CD4-positive, alpha-beta T cell (primary cell): Measurements from ENCODE around the gene MAJIN. TPM values are rescaled to one million over a fixed set of nuclear protein-coding genes. Genes with fewer than 3 reads are reported as not detected.
A peak's percentile ranks its signal among the peaks of the same experiment; 100 is the strongest.

ENCODE experiments used
- ATAC-seq: fragments of 200-7000 bp; cut with Tn5 transposase; one replicate; pipeline ENCODE4 v1.10.0; 2022; ENCODE audit warnings: mild to moderate bottlenecking; ENCODE audit not compliant: poor library complexity
- CTCF ChIA-PET: fragments of 350-600 bp; sonication (Branson Sonifier 250); formaldehyde crosslinking; loops from one replicate; lab custom pipeline; 2021; ENCODE audit warnings: antibody characterized with exemption, inconsistent platforms; lab: Charles Lee
- POLR2A ChIA-PET: fragments of 350-600 bp; sonication (Branson Sonifier 250); formaldehyde crosslinking; loops from one replicate; lab custom pipeline; 2021; ENCODE audit warnings: antibody characterized with exemption, inconsistent platforms; lab: Charles Lee
- DNase-seq, 14 experiments: peaks; one replicate each; pipeline ENCODE4 v3.0.0-alpha.2; 2013 to 2020; ENCODE audit warnings: mixed read lengths in 2 of 14
- H3K27ac ChIP-seq, 2 donors: one replicate each; pipeline versions ENCODE4 v1.5.1 to v1.7.0; 2013; ENCODE audit warnings: low read length in 2 of 2, low read depth in 1 of 2, mild to moderate bottlenecking in 1 of 2
- H3K27me3 ChIP-seq, 2 experiments: 1 replicate in 1 of 2; 2 replicates in 1 of 2; pipeline versions ENCODE4 v1.6.1 to v1.7.0; 2013; ENCODE audit warnings: low read length in 2 of 2, control low read depth in 1 of 2, mild to moderate bottlenecking in 1 of 2, moderate library complexity in 1 of 2; ENCODE audit not compliant: insufficient read depth in 2 of 2, control insufficient read depth in 1 of 2
- H3K36me3 ChIP-seq: one replicate; pipeline ENCODE4 v1.6.1; 2013; ENCODE audit warnings: low read length, control low read depth; ENCODE audit not compliant: insufficient read depth
- H3K4me1 ChIP-seq: one replicate; pipeline ENCODE4 v1.6.1; 2013; ENCODE audit warnings: low read length, control low read depth; ENCODE audit not compliant: insufficient read depth
- H3K4me3 ChIP-seq: one replicate; pipeline ENCODE4 v1.5.1; 2013; ENCODE audit warnings: mild to moderate bottlenecking, low read length, moderate library complexity
- H3K9me3 ChIP-seq, 2 experiments: 1 replicate in 1 of 2; 2 replicates in 1 of 2; pipeline versions ENCODE4 v1.6.1 to v1.7.0; 2013; ENCODE audit warnings: low read length in 2 of 2, mild to moderate bottlenecking in 2 of 2, control low read depth in 1 of 2, moderate library complexity in 1 of 2; ENCODE audit not compliant: control insufficient read depth in 1 of 2, insufficient read depth in 1 of 2
- H3K27ac Mint-ChIP-seq: one replicate; pipeline ENCODE4 v1.8.0; 2020; ENCODE audit warnings: mixed read lengths
- H3K27me3 Mint-ChIP-seq: one replicate; pipeline ENCODE4 v1.8.0; 2021; ENCODE audit warnings: mixed read lengths
- H3K36me3 Mint-ChIP-seq: one replicate; pipeline ENCODE4 v1.8.0; 2021; ENCODE audit warnings: low read depth, mixed read lengths
- H3K4me1 Mint-ChIP-seq: one replicate; pipeline ENCODE4 v1.8.0; 2021; ENCODE audit warnings: low read depth, mixed read lengths
- H3K4me3 Mint-ChIP-seq: one replicate; pipeline ENCODE4 v1.8.0; 2020; ENCODE audit warnings: mild to moderate bottlenecking, mixed read lengths
- H3K9me3 Mint-ChIP-seq: one replicate; pipeline ENCODE4 v1.8.0; 2020; ENCODE audit warnings: mixed read lengths
- intact Hi-C, 2 experiments: fragments of 100-400 bp; cut with DNase I in 1 of 2; cut with micrococcal nuclease in 1 of 2; formaldehyde crosslinking; loops; one replicate each; pipeline versions ENCODE4 v1.15.1 to v1.9.0; 2023 to 2025; cut with DNase I, micrococcal nuclease
- total RNA-seq, 174 experiments: library from RNA in 2 of 174; stranded (reverse) in 2 of 174; gene quantifications; one replicate each; pipeline ENCODE4 v1.2.3 and lab custom pipeline; 2021 to 2026
- TF ChIP-seq, protein P1 (sequence below): fragments of 200-600 bp; IDR thresholded peaks from one replicate; pipeline ENCODE4 v1.8.0; 2022; ENCODE audit warnings: antibody characterized with exemption, mild to moderate bottlenecking

Gene MAJIN
- total RNA-seq, 2 experiments from 2014 or later, result 0.50 to 0.55 TPM

DNA sequence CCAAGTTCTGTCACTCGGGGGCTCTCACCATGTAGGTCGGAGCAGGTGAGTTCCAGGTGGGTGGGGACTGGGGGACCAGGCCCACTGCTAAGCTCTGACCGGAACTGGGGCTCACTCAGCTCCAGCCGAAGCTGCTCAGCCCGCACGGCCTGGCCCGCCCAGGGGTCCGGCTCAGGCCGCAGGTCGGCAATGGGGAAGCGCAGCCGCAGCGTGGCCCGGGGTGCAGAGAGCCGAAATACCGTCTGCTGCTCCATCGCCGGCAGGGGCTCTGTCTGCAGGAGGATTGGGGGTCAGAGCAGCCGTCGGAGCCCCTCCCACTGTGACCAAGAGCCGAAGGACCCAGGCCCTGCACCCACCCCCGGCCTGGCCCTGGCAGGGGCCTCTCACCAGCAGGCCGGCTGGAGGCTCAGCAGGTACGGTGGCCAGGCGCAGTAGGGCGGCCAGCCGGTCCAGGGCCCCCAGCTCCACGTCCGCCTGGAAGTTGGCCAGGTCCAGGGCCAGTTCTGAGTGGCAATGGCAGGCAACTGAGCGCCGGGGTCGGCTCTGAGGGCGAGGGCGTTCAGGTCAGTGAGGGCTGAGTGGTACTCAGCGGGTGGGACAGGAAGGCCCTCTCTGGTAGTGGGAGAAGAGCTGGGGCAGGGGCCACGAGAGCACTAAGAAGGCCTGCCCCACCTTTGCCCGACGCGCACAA lies 62.1 kb downstream of the MAJIN start:
- no peaks in the 10 kb centered on the region for H3K27me3 ChIP-seq
- Mint-ChIP-seq H3K27ac (no peak overlapping the region), H3K4me1 (no peaks in the 10 kb centered on the region), H3K4me3 (no peak overlapping the region), H3K27me3 (no peaks in the 10 kb centered on the region), H3K9me3 (no peaks in the 10 kb centered on the region), H3K36me3 (peaks cover 72% of the 10 kb centered on the region)
- DNase-seq (peak in 1 of 14 experiments; percentile 27), ATAC-seq (no peak)
- no peaks in the 10 kb centered on the region for H3K9me3 ChIP-seq
- POLR2A ChIA-PET, result no interaction called here
- CTCF ChIA-PET, result no interaction called here
- TF ChIP-seq, protein P1, sequence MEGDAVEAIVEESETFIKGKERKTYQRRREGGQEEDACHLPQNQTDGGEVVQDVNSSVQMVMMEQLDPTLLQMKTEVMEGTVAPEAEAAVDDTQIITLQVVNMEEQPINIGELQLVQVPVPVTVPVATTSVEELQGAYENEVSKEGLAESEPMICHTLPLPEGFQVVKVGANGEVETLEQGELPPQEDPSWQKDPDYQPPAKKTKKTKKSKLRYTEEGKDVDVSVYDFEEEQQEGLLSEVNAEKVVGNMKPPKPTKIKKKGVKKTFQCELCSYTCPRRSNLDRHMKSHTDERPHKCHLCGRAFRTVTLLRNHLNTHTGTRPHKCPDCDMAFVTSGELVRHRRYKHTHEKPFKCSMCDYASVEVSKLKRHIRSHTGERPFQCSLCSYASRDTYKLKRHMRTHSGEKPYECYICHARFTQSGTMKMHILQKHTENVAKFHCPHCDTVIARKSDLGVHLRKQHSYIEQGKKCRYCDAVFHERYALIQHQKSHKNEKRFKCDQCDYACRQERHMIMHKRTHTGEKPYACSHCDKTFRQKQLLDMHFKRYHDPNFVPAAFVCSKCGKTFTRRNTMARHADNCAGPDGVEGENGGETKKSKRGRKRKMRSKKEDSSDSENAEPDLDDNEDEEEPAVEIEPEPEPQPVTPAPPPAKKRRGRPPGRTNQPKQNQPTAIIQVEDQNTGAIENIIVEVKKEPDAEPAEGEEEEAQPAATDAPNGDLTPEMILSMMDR, result no peak
- intact Hi-C loops, result no loop called here
- H3K36me3 ChIP-seq, result peaks cover 89% of the 10 kb centered on the region
- no peak overlapping the region for H3K4me3 ChIP-seq
- H3K27ac ChIP-seq, result no peak overlapping the region
- peaks cover under 1% of the 10 kb centered on the region for H3K4me1 ChIP-seq

DNA sequence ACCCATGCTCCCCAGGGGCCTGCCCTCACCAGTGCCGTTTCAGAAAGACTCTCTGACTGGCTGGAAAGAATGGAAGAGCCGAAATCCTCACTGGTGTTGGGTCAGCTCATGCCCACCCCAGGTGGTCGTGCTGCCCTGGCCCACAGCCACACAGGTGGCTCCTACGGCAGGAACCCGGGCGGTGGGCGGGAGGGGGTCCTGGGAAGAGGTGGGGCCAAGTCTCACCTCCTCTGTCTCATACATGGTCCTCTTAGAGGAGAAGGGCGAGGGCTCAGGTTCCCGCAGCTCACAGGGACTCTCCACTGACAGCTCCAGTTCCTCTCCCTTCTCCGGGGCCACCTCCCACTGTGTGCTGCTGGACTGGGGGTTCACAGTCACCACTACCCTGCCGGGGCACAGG lies 63.1 kb downstream of the MAJIN start:
- no peak for ATAC-seq
- Mint-ChIP-seq H3K4me3 (no peak overlapping the region), H3K27ac (no peak overlapping the region), H3K27me3 (no peaks in the 10 kb centered on the region), H3K36me3 (peaks cover 76% of the 10 kb centered on the region), H3K4me1 (no peaks in the 10 kb centered on the region), H3K9me3 (no peaks in the 10 kb centered on the region)
- H3K4me3 ChIP-seq, result no peak overlapping the region
- TF ChIP-seq, protein P1, result no peak
- H3K27ac ChIP-seq, result no peak overlapping the region
- ChIA-PET CTCF (no interaction called here), POLR2A (no interaction called here)
- intact Hi-C loops, result no loop called here
- H3K27me3 ChIP-seq, result no peaks in the 10 kb centered on the region
- no peak for DNase-seq
- H3K36me3 ChIP-seq, result peaks cover 84% of the 10 kb centered on the region
- no peaks in the 10 kb centered on the region for H3K9me3 ChIP-seq
- no peaks in the 10 kb centered on the region for H3K4me1 ChIP-seq

DNA sequence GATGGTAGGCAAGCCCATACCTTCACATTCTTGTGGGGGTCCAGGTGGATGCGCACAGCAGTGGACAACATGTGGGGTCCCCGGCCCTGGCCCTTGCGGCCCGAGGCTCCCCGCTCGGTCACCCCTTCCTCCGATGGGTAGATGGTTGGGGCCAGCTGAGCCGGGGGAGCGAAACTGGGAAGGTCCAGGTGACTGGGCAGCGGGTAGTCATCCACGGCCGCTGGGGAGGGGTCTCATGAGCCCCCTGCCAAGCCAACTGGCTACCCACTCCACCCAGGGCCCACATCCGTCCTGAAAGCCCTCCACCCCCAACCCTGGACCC lies 65.6 kb downstream of the MAJIN start:
- Mint-ChIP-seq H3K4me3 (no peak overlapping the region), H3K4me1 (peaks cover 5% of the 10 kb centered on the region), H3K27ac (no peak overlapping the region), H3K27me3 (no peaks in the 10 kb centered on the region), H3K9me3 (no peaks in the 10 kb centered on the region), H3K36me3 (peaks cover 63% of the 10 kb centered on the region)
- H3K27ac ChIP-seq, result no peak overlapping the region
- peaks cover 83% of the 10 kb centered on the region for H3K36me3 ChIP-seq
- H3K9me3 ChIP-seq, result no peaks in the 10 kb centered on the region
- CTCF ChIA-PET, result no interaction called here
- intact Hi-C loops, result no loop called here
- ATAC-seq (no peak), DNase-seq (peak in 1 of 14 experiments; percentile 20)
- TF ChIP-seq, protein P1, result no peak
- no peaks in the 10 kb centered on the region for H3K4me1 ChIP-seq
- H3K4me3 ChIP-seq, result no peak overlapping the region
- POLR2A ChIA-PET, result no interaction called here
- H3K27me3 ChIP-seq, result no peaks in the 10 kb centered on the region
